BJ (cell line): ENCODE results near the gene ZC3H4. TPM values are rescaled to one million over a fixed set of nuclear protein-coding genes. Genes with fewer than 3 reads are reported as not detected.
A peak's percentile ranks its signal among the peaks of the same experiment; 100 is the strongest.

Experiments
- CTCF ChIA-PET: fragments of 350-600 bp; formaldehyde crosslinking; extraction: SDS; loops from one replicate; lab custom pipeline; 2021; ENCODE audit warnings: antibody characterized with exemption, inconsistent platforms; lab: Yijun Ruan, JAX
- POLR2A ChIA-PET: fragments of 300-600 bp; sonication (Branson Sonifier 250); formaldehyde crosslinking; extraction: SDS; loops from one replicate; lab custom pipeline; 2021; ENCODE audit warnings: antibody characterized with exemption; lab: Charles Lee
- DNase-seq: peaks from one replicate; pipeline ENCODE4 v3.0.0-alpha.2; 2011; ENCODE audit warnings: low read depth
- H3K27me3 ChIP-seq: 2 replicates; pipeline ENCODE4 v1.6.0; 2011; ENCODE audit warnings: low read length; ENCODE audit not compliant: control insufficient read depth, insufficient read depth
- H3K36me3 ChIP-seq: 2 replicates; pipeline ENCODE4 v1.5.1; 2011; ENCODE audit warnings: low read length; ENCODE audit not compliant: control insufficient read depth, insufficient read depth
- H3K4me3 ChIP-seq: 2 replicates; pipeline ENCODE4 v1.5.1; 2011; ENCODE audit warnings: low read depth, mild to moderate bottlenecking, control low read depth, low read length
- polyA minus RNA-seq: library from RNA; depleted of rRNA, polyadenylated mRNA; stranded (reverse); fragments of >200 nt; gene quantifications from 2 replicates; pipeline ENCODE4 v1.2.3, GENCODE V29; 2011; rRNA and poly(A)+ RNA removed
- polyA plus RNA-seq: library from polyadenylated mRNA; depleted of rRNA; stranded (reverse); fragments of >200 nt; gene quantifications from 2 replicates; pipeline ENCODE4 v1.2.3, GENCODE V29; 2011; rRNA removed
- TF ChIP-seq, protein P1 (sequence below): IDR thresholded peaks from 2 replicates; pipeline ENCODE4 v1.5.1; 2011; ENCODE audit warnings: low read depth, mild to moderate bottlenecking, control low read depth, inconsistent platforms, low read length, moderate library complexity; ENCODE audit not compliant: insufficient read depth

The ZC3H4 gene
- polyA plus RNA-seq (3.3 and 4.3 TPM in 2 replicates), polyA minus RNA-seq (7.1 and 10.1 TPM in 2 replicates)

GRCh38 chr19:47112997-47113849 lies at the start of gene ZC3H4:
TSS of gene ZC3H4 (minus strand) at chr19:47113776. CDS start at chr19:47112584, 1,192 bp downstream.
- no peaks in the 10 kb centered on the region for H3K27me3 ChIP-seq
- TF ChIP-seq, protein P1, sequence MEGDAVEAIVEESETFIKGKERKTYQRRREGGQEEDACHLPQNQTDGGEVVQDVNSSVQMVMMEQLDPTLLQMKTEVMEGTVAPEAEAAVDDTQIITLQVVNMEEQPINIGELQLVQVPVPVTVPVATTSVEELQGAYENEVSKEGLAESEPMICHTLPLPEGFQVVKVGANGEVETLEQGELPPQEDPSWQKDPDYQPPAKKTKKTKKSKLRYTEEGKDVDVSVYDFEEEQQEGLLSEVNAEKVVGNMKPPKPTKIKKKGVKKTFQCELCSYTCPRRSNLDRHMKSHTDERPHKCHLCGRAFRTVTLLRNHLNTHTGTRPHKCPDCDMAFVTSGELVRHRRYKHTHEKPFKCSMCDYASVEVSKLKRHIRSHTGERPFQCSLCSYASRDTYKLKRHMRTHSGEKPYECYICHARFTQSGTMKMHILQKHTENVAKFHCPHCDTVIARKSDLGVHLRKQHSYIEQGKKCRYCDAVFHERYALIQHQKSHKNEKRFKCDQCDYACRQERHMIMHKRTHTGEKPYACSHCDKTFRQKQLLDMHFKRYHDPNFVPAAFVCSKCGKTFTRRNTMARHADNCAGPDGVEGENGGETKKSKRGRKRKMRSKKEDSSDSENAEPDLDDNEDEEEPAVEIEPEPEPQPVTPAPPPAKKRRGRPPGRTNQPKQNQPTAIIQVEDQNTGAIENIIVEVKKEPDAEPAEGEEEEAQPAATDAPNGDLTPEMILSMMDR: no peak
- CTCF ChIA-PET: interaction anchor here (0.9 to 1.6 kb wide), 6 partner anchors 11 to 101 kb away, joined by 4 to 8 read pairs (median 4); no protein-coding TSS in a partner anchor
- peaks cover 4% of the 10 kb centered on the region; the same call in 1 of the 2 replicates for H3K36me3 ChIP-seq
- DNase-seq: peak; percentile 98
- peak within 1 kb of the TSS; percentile 73 for H3K4me3 ChIP-seq
- POLR2A ChIA-PET: interaction anchor here (0.7 to 1.3 kb wide), 6 partner anchors 11 to 100 kb away, joined by 3 to 5 read pairs (median 4); partner anchors contain the start of gene SAE1

DNA sequence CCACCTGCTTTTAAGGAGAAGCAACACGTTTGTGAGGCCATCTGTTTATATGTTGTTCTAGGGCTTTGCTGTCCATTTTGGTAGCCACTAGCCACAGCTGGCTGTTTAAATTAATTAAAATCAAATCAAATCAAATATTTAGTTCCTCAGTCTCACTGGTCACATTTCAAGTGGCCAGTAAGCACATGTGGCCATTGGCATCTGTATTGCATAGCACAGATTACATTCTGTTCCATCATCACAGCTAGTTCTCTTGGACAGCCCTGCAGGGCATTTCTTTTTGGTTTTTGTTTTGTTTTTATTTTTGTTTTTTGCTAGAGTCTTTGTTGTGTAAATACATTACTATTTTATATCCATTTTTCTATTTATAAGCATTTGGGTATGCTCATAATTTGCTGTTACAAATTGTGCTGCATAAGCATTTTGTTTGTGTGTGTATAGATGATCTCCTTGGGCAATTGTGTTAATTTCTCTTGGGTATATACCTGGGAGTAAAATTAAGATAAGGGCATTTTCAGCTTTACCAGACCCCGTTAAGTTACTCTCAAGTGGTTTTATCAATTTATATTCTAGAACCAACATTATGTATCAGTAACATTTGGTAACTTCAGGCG lies 48.4 kb upstream of the ZC3H4 start:
- Histone ChIP-seq H3K27me3 (no peaks in the 10 kb centered on the region), H3K4me3 (no peak overlapping the region), H3K36me3 (peaks cover 7% of the 10 kb centered on the region)
- TF ChIP-seq, protein P1: no peak
- ChIA-PET CTCF (interaction anchor here (0.8 to 23.3 kb wide), 4 partner anchors 10 to 84 kb away, joined by 3 to 339 read pairs (median 6); no protein-coding TSS in a partner anchor), POLR2A (no interaction called here)
- no peak for DNase-seq

- DNase-seq: no peak
- H3K27me3 ChIP-seq: no peaks in the 10 kb centered on the region
- ChIA-PET POLR2A (no interaction called here), CTCF (interaction anchor here (0.7 to 23.3 kb wide), 5 partner anchors 9 to 87 kb away, joined by 3 to 339 read pairs (median 4); no protein-coding TSS in a partner anchor)
- peaks cover 5% of the 10 kb centered on the region for H3K36me3 ChIP-seq
- TF ChIP-seq, protein P1: no peak
- H3K4me3 ChIP-seq: no peak overlapping the region
Observed at GRCh38 chr19:47158879-47159503, 45.4 kb upstream of the ZC3H4 start.

GRCh38 chr19:47158367-47158791 lies 44.8 kb upstream of the ZC3H4 start:
- POLR2A ChIA-PET: no interaction called here
- CTCF ChIA-PET: interaction anchor here (1.2 to 23.3 kb wide), 6 partner anchors 8 to 87 kb away, joined by 3 to 339 read pairs (median 4); no protein-coding TSS in a partner anchor
- H3K27me3 ChIP-seq: no peaks in the 10 kb centered on the region
- TF ChIP-seq, protein P1: no peak
- H3K36me3 ChIP-seq: peaks cover 5% of the 10 kb centered on the region
- DNase-seq: no peak
- H3K4me3 ChIP-seq: no peak overlapping the region
